Sciatic nerve (tissue), 2 donors: Measurements from ENCODE around the gene GPSM1. TPM values are rescaled to one million over a fixed set of nuclear protein-coding genes. Genes with fewer than 3 reads are reported as not detected.

Source experiments
- ATAC-seq: fragments of 200-7000 bp; cut with Tn5 transposase; one replicate; pipeline ENCODE4 v1.9.1; 2020; ENCODE audit warnings: mild to moderate bottlenecking, moderate library complexity
- DNase-seq: peaks from one replicate; pipeline ENCODE4 v3.0.0-alpha.2; 2020; ENCODE audit warnings: low spot score
- intact Hi-C: fragments of 100-400 bp; cut with DNase I; formaldehyde crosslinking; loops from one replicate; pipeline ENCODE4 v1.14.2; 2022
- total RNA-seq: library from RNA; stranded (reverse); fragmentation: NEBNext Ultra II Directional; extraction: Animal tissue kit (Norgen Biotek cat#: 25700); gene quantifications from one replicate; pipeline ENCODE4 v1.2.1, GENCODE V29; 2021
- donor health status: DM: no; HTN: no; CAD: no.
- donor health status: DM: no; HTN: no; CAD: no.

Gene GPSM1
- total RNA-seq, 1 donor from 2014 or later = 43.7 TPM

DNA sequence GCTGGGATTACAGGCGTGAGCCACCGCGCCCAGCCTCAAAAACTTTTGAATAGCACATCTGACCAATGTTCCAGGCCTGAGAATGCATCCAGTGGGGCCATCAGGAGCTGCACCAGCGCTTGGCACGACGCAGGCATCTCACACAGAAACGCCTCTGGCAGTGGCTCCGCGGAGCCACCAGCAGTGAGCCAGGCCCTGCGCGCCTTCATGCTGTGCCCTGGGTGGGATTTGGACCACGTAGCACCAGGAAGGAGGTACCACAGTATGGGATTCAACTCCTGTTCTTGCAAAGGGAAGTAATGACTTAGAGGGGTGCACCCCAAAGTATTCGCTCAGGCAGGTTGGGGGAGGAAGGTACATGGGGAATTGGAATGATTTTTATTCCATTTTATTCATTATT, 26.5 kb upstream of the GPSM1 start:
- intact Hi-C loops = no loop called here
- ATAC-seq = no peak
- DNase-seq = no peak

DNA sequence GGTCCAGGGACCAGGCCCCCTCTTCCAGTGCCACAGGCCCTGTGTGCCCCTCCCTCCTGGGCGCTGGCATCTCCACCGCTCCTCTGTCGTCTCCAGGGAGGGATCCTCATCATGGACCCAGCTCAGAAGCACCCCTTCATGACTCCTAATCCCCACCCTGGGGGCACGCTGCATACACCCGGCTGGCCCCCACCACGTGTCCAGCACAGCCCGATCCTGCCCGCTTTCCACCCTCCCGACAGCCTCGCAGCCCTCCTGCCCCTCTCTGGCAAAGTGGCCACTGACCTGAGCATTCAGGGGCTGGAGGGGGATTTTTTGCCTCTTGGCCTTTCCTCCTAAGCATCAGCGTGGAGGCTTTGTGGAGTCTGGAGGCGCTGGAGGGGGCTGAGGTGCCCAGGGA, 24.8 kb upstream of the GPSM1 start:
- intact Hi-C loops = no loop called here
- no peak for DNase-seq
- ATAC-seq = no peak

DNA sequence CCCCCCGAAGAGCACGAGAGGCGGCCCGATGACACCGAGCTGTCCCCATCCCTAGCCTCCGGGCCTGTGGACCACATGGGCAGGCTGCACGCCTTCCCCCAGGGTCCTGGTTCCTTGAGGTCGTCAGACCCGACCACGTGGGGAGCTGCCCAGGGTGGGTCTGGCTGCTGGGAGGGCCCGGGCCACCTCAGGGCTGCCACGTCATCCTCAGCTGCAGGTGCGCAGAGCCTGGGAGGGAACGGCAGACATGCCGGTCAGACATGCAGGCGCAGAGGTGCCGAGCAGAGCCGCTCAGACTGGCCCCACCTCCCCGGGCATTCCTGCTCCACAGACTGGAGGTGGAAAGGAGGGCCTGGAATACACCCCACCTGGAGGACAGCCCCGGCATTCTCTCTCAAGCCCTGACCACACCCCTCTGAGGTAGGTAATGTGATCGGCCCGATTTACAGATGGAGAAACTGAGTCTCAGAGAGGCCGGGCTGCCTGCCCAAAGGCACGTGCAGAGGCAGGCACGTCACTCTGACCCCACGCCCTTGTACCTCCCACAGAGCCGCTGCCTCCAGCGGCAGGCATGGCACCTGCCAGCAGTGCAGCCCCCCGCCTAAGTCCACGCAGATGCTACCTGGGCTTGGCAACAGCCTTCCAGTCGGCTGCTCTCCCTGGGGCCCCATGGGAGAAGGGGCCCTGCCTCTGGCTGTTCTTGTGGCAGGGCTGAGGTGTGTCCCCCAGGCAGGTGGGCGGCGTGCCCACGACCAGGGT, 24.1 kb upstream of the GPSM1 start:
- DNase-seq (no peak), ATAC-seq (no peak)

DNA sequence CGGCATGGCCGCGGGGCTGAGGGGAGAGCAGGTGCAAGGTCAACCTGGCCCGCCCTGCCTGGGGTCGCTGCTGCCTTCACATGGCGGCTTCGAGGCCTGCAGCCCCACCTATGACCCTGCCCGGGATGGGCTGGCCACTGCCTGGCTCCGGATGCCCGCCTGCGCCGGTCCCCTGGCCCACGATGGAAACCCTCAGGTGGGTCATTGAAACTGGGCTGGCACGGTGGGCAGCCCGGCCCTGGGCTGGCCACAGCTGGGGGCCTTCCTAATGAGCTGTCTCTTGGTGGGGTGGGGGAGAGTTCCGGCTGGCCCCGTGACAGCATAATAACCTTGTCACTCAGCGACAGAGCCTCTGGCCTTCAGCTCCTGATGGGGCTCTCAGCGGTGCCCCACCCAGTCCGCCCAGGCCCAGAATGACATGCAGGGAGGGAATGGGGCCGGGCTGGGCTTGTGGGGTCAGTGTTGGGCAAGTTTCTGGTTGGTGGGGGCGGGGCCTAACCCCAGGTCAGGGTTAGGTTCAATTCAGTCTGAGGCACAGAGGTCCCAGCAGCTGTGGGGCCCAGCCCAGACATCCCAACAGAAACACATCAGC, 23.4 kb upstream of the GPSM1 start, which contains the start of gene CCDC187:
TSS of gene CCDC187 (minus strand) at position 270 of the 592 bp plus-strand sequence. CDS start at position 6, 264 bp downstream.
- ATAC-seq = no peak
- DNase-seq = no peak
- intact Hi-C loops = no loop called here

More for the DNA sequence above, 24.1 kb upstream of the GPSM1 start:
- intact Hi-C loops = no loop called here

DNA sequence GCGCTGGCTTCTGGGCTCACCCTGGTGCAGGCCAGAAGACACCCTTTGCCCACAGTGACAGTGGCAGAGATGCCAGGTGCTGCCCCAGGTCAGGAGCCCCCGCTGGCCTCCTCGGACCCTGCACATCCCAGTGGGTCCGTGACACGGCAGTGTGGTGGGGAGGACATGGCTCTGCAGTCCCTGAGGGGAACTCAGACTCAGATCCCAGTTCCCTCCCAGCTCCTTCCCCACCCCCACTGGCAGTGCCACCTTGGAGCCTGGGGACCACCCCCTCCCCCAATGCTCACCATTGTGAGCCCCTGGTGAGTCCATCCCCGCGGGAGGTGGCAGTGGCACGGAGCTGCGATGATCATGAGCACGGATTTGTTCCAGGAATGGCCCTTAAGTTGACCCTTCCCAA, 22.9 kb upstream of the GPSM1 start:
- intact Hi-C loops = no loop called here

DNA sequence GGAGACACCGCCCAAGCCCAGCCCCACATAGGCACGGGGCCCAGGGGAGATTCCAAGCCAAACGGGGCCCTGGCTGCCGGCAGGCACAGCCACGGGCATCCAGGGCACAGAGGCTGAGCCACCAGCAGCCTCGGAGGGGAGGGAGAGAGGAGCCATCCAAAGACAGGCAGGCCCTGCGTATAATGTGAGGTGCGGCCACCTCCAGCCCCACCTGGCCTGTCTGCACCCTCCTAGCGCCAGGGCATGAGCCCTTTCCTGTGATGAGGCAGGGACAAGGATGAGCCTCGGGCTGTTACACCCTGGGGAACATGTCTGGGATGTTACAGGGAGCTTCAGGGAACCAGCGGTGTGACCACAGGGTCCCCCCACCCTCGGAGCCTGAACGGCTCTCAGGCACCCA, 22.4 kb upstream of the GPSM1 start:
- intact Hi-C loops = no loop called here
- ATAC-seq (no peak), DNase-seq (no peak)

More for the DNA sequence above, 22.9 kb upstream of the GPSM1 start:
- DNase-seq (no peak), ATAC-seq (no peak)

DNA sequence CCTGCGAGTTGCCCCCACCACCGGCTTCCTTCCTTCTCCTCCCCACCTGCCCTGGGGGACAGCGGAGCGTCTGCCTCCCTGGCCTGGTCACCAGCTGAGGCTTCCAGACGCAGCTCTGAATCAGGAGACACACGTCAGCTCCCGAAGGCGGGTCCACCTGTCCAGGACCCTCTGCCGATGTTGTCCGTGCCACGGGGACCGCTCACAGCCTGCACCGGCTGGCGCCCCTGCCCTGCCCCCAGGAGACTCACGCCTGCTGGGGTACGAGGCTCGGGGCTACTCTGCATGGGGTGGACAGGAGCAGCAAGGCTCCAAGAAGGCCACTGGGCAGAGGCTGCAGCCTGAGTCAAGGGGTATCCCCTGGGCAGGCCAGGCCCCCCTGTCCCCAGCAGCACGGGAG, 21.5 kb upstream of the GPSM1 start:
- no peak for ATAC-seq
- DNase-seq = no peak
- intact Hi-C loops = no loop called here

DNA sequence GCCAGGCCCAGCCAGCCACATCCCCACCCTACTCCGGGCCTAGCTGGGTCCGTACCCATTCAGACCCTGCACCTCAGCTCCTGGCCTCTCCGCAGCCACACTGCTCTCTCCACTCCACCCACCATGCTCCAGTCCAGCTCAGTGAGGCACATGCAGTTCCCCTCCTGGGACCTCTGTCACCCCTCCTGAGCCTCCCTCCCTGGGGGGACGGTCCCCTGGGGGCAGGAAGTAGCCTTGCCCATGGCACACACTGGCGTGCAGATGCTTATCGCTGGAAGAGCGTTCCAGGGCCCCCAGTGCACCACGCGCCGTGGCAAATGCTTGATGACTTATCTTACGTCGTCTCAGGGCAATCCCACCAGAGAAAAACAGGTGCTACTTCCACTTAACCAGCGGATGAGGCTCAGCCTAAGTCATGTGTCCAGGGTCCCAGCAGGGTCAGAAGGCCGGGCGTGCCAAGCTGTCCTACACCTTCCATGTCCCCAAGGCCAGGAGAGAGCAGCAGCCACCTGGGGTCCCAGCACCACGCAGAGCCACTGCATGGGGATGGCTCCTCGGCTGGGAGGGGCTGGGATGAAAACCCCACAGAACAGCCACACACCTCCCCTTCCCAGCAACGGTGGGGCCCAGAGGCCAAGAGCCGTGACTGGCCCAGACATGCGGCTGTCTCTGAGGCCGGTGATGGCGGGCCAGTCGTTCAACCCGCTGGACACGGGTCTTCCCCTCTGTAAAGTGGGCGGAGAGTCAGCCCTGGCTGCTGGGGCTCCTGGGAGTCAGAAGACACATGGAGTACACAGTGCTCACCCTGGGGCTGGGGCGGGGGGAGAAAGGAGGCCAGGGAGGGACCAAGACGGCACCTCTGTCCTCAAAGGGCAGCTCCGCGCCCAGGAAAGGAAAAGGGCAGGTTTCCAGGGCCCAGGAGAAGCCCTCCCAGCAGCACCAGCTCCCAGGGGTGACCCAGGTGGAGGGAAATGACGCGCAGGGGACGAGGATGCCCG, 20.8 kb upstream of the GPSM1 start:
- DNase-seq = no peak
- intact Hi-C loops = no loop called here
- ATAC-seq = no peak

DNA sequence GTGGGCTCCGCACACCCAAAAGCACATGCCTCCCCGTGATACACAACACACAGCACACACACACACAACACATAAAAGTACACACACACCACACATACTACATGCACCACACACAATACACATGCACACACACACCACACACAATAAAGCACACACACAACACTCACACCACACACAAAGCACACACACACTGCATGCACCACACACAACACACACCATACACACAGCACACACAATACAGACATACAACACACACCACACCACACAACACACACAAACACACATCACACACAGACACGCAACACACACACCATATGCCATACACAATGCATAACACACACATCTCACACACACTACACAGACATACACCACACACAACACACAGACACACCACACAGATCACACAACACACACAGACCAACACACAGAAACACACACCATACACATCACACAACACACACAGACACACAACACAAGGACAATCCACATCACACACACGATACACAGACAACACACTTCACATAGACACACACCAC, 20.1 kb upstream of the GPSM1 start:
- DNase-seq (no peak), ATAC-seq (no peak)
- intact Hi-C loops = no loop called here

DNA sequence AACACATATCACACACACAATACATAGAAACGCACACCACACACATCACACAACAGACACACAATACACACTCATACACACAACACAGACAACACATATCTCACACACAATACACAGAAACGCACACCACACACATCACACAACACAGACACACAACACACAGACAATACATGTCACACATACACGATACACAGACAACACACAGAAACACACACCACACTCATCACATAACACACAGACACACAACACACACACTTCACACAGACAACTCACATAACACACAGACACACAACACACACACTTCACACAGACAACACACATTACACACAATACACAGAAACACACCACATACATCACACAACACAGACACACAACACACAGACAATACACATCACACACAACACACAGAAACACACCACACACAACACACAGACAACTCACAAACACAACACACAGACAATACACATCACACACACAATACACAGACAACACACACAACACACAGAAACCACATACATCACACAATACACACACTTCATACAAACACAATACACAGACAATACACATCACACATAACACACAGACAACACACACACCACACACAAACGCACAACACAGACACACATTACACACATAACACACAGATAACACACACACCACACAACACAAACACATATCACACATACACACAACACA, 19.2 kb upstream of the GPSM1 start:
- intact Hi-C loops = no loop called here
- ATAC-seq = no peak
- no peak for DNase-seq

DNA sequence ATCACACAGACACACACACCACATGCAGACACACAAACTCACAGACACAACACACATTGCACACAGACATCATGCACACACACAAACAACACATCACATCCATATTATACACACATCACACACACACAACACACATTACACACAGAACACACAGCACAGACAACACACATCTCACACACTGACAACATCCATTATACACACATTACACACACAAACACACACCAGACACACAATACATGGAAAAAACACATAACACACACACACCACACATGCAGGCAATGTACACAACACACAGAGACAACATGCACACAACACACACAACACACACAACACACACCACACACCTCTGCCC, 18.7 kb upstream of the GPSM1 start:
- ATAC-seq = no peak
- intact Hi-C loops = no loop called here
- no peak for DNase-seq

DNA sequence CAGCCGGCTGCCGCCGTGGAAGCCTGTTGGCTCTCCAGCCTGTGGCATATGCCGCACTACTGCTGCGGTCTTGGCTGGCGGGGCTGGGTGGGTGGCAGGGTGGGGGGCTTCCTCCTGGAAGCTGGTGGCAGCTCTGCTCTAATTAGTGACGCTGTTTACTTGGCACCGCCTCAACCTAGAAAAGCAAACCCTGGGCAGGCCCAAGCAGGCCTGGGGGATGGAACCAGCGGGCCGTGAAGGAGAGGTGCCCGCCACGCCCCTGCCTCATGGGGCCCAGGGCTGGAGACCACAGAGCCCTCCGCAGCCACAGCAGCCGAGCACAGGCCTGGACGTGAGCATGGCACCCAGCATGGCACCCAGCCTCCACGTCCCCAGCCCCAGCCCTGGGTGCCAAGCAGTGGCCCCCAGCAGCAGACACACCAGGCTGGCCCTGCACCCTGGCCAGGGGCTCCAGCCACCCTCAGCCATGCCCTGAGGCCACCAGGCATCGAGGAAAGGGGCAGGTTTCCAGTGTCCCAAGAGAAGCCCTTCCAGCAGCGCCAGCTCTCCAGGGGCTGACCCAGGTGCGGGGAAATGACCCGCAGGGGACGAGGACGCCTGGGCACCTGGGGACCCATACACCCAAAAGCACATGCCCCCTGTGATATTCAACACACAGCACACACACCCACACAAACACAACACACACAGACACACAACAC, 18.1 kb upstream of the GPSM1 start:
- intact Hi-C loops = no loop called here
- ATAC-seq = no peak
- no peak for DNase-seq

DNA sequence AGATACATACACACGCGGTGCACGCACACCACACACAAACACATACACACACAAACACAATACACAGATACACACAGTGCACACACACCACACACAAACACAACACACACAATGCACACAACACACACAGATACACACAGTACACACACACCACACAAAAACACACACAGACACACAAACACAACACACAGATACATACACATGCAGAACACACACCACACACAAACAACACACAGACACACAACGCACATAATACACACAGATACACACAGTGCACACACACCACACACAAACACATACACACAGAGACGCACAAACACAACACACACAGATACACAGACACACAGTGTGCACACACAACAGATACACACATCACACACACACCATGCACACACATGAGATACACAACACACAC, 17.5 kb upstream of the GPSM1 start:
- DNase-seq = no peak
- intact Hi-C loops = no loop called here
- no peak for ATAC-seq

DNA sequence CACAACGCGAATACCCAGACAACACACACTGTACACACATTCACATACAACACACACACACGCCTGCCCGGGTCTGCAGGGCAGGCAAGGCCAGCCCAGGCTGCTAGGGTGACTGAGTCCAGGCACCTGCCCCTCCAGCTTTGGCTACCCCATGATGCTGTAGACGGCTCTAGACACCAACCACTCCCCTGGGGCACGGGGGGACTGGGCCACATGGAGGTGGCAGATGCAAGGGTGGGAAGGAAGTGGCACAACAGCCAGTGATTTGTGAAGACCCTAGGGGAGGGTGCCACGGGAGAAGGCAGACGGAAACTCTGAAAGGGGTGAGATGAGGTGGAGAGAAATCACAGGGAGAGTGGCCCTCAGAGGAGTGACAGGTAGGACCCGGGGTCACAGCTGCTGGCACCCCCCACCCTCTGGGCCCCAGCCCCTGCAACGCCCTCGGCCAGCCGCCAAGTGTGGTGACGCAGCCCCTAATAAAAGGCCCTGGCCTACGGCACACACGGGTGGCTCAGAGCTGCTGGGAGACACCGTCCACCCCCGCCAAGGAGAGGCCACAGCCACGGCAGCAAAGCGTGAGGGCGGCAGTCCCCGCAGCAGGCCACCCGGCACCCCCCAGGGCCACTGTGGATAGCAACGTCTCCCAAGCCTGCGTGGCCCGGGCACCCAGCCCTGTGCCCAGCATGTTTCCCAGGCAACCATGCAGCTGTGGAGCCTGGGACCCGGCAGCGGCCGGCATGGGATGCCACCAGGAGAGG, 16.9 kb upstream of the GPSM1 start:
- DNase-seq = no peak
- intact Hi-C loops = no loop called here
- no peak for ATAC-seq

DNA sequence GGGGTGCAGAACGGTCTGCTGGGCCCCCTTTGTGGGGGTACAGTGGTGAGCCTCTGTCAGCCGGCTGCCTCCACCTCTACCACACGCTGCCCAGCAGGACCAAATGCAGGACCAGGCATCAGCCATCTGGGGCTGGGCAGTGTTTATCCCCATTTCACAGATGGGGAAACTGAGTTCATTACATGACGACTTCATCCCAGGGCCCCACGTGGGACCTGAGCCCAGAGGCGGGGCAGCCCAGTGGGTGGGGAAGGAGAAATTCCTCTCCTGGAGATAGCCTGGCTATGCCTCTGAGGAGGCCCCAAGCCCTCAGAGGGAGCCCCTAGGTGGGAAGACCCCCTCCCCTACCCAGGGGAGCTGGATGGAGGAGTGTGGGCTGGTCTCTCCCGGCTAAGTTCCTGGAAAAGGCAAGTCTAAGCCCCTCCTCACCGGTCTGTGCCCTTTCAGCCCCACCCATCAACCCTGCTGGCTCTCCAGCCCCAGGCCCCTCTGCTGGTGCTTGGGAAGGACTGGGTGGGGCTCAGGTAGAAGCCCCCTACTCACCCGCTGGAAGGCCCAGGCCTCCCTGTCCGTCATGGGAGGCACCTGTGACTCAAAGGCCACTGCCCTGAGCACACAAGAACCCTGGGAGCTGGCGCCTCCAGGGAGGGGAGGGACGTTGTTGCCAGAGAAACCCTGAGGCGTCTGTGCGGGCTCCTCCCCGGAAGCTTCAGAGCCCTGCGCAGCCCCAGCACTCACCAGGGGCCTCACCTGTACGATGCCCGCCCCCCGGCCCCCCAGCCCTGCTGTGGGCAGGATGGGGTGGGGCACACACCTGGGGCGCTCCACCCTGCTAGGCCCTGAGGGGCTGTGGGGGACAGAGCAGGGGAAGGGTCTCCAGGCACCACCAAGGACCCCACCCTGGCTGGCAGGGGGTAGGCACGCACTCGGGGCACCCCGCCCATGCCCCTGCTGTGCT, 16.0 kb upstream of the GPSM1 start:
- DNase-seq (no peak), ATAC-seq (no peak)
- intact Hi-C loops = no loop called here

DNA sequence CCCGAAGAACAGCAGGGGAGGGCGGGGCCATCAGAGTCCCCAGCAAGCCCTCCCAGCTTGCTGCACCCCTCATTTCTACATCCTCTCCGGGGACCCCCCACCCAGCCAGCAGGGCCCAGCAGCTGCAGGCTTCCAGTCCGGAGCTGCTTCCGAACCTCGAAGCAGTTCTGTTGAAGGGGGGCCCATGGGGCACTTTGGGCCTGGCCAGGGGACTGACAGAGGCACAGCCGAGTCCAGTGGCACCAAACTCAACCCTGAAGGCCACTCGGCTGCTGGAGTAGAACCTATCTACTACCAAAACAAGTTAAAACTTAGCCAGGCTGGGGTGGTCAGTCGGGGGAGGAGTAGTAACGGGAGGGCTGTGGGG, 15.3 kb upstream of the GPSM1 start:
- DNase-seq (no peak), ATAC-seq (no peak)
- intact Hi-C loops = no loop called here

DNA sequence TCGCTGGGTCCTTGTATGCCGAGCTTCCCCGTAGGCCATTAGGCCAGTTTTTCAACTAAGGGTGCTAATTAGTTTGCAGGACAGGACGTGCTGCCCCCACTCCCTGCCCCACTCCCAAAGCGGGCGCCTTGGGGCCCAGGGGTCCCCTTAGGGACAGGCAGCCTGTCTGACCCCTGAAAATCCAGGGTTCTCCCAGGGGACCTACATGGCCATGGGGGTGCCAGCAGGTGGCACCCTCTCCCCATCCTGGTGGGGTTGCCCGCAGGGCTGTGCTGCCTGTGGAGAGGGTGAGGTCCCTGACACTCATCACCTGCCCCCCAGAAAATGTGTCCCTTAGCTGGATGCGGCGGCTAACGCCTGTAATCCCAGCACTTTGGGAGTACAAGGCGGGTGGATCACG, 14.9 kb upstream of the GPSM1 start:
- ATAC-seq (peak; percentile 85), DNase-seq (no peak)
- intact Hi-C loops = no loop called here
